Spleen (tissue), 11 donors: ENCODE data around the gene ANKRD13A. TPM values are rescaled to one million over a fixed set of nuclear protein-coding genes. Genes with fewer than 3 reads are reported as not detected.
"Not testable (repeated sequence)": the region's sequence is repeated elsewhere in the genome, so short reads cannot be mapped to it uniquely, and the experiment has no call there.

Experiments
- DNase-seq: peaks from one replicate; pipeline ENCODE4 v3.0.0-alpha.2; 2020
- H3K27ac ChIP-seq, 8 donors: fragments of 200-600 bp; sonication (generic) in 7 of 8; 1 replicate in 4 of 8; 2 replicates in 4 of 8; pipeline versions ENCODE4 v1.5.0 to v1.8.0; 2016 to 2021; ENCODE audit warnings: inconsistent platforms in 4 of 8, mild to moderate bottlenecking in 4 of 8, moderate library complexity in 1 of 8
- H3K27me3 ChIP-seq, 7 donors: fragments of 200-600 bp; sonication (generic) in 6 of 7; replicated peaks in 1 of 7; 1 replicate in 4 of 7; 2 replicates in 3 of 7; pipeline versions ENCODE4 v1.5.0 to v1.8.0; 2016 to 2021; ENCODE audit warnings: inconsistent platforms in 3 of 7, mild to moderate bottlenecking in 1 of 7
- H3K36me3 ChIP-seq, 6 donors: fragments of 200-600 bp; sonication (generic) in 5 of 6; 1 replicate in 4 of 6; 2 replicates in 2 of 6; pipeline versions ENCODE4 v1.5.0 to v1.8.0; 2016 to 2021; ENCODE audit warnings: inconsistent platforms in 2 of 6
- H3K4me1 ChIP-seq, 6 donors: fragments of 200-600 bp; sonication (generic) in 5 of 6; 1 replicate in 3 of 6; 2 replicates in 3 of 6; pipeline versions ENCODE4 v1.5.0 to v1.8.0; 2016 to 2021; ENCODE audit warnings: inconsistent platforms in 3 of 6
- H3K4me3 ChIP-seq, 8 donors: fragments of 200-600 bp; sonication (generic) in 7 of 8; 1 replicate in 4 of 8; 2 replicates in 4 of 8; pipeline versions ENCODE4 v1.5.0 to v1.8.0; 2016 to 2021; ENCODE audit warnings: inconsistent platforms in 4 of 8, mild to moderate bottlenecking in 4 of 8, moderate library complexity in 2 of 8
- H3K9me3 ChIP-seq, 8 donors: fragments of 200-600 bp; sonication (generic) in 7 of 8; 1 replicate in 4 of 8; 2 replicates in 4 of 8; pipeline versions ENCODE4 v1.5.0 to v1.8.0; 2016 to 2021; ENCODE audit warnings: inconsistent platforms in 4 of 8
- CTCF ChIP-seq, 11 experiments: fragments of 200-600 bp in 7 of 11; fragments of 450-650 bp in 4 of 11; sonication (generic) in 4 of 11; IDR thresholded peaks in 8 of 11; conservative IDR thresholded peaks in 3 of 11; 1 replicate in 7 of 11; 2 replicates in 4 of 11; pipeline versions ENCODE4 v1.4.0 to v1.8.0; 2016 to 2021; ENCODE audit warnings: antibody characterized with exemption in 11 of 11, inconsistent platforms in 4 of 11, mild to moderate bottlenecking in 1 of 11
- POLR2A ChIP-seq, 3 donors: fragments of 450-650 bp; IDR thresholded peaks; one replicate each; pipeline ENCODE4 v1.5.1; 2017; ENCODE audit warnings: antibody characterized with exemption in 3 of 3, mild to moderate bottlenecking in 1 of 3
- POLR2AphosphoS5 ChIP-seq, 3 donors: sonication (generic); formaldehyde crosslinking; IDR thresholded peaks; one replicate each; pipeline ENCODE4 v1.5.1; 2017; ENCODE audit warnings: antibody characterized with exemption in 3 of 3
- WGBS, 5 donors: extraction: QIAGEN DNeasy Blood & Tissue Kit in 3 of 5; methylation state at CpG; one replicate each; pipeline versions ENCODE4 v1.1.5 to v1.1.7; 2013 to 2018; 5-methylcytosine and 5-hydroxymethylcytosine counted together
- intact Hi-C: fragments of 100-400 bp; cut with DNase I; formaldehyde crosslinking; loops from one replicate; pipeline ENCODE4 v1.15.0; 2023; ENCODE audit warnings: low total_unique reads
- polyA plus RNA-seq, 3 donors: library from polyadenylated mRNA; stranded (reverse); fragments of 200-250 nt; gene quantifications; one replicate each; pipeline ENCODE4 v1.2.1, GENCODE V29; 2013
- total RNA-seq, 7 donors: library from RNA; depleted of rRNA in 3 of 7; stranded (reverse); fragments of >200 nt in 3 of 7; fragmentation: NEBNext Ultra II Directional in 4 of 7; extraction: Animal tissue kit (Norgen Biotek cat#: 25700) in 4 of 7; gene quantifications; one replicate each; pipeline versions ENCODE4 v1.1.0 to v1.2.1, GENCODE V29; 2016 to 2021
- donor health status: healthy with polysubstance abuse.
- donor health status: DM: no; HTN: no; CAD: no; lungs with moderate emphysema.
- donor health status: DM: no; HTN: no; CAD: no.
- donor health status: Bipolar disorder and iron deficiency.
- donor health status: healthy.
- donor health status: DM: no; HTN: no; CAD: no.
- donor health status: DM: yes; HTN: yes; CAD: no.

ANKRD13A gene
- total and polyA plus RNA-seq, 10 donors = 32.9 to 134 (median 93.7) TPM

DNA sequence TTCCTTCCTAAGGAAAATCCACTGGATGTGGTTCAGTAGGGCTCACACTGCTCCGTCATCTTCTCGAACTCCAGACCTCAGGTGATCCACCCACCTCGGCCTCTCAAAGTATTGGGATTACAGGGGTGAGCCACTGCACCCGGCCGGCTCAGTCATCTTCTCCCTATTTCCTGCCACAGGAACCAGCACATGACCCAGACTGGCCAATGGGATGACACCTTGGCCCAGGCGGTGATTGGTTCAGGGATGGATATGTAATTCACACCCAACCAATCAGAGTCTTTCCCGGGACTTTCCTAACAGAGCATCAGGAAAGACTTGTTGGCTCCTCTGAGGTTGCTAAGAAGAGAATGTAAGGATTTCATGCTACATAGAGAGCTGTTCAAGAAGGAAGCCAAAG lies 68.3 kb downstream of the ANKRD13A start:
- Histone ChIP-seq H3K36me3 (no peaks in the 10 kb centered on the region), H3K4me1 (peaks cover 0 to 1% (median under 1%) of the 10 kb centered on the region in 6 donors), H3K27ac (no peak overlapping the region), H3K4me3 (no peak overlapping the region), H3K27me3 (no peaks in the 10 kb centered on the region), H3K9me3 (no peaks in the 10 kb centered on the region)
- WGBS, 5 donors = 82 to 94% (median 89%) methylated on average over 7 of the region's 7 CpGs
- intact Hi-C loops = no loop called here
- DNase-seq = peak; percentile 54
- TF ChIP-seq CTCF (IDR thresholded peaks at IDR 0.05 in 8 of 11, conservative IDR thresholded peaks at IDR 0.05 in 3 of 11) (no peak), POLR2AphosphoS5 (IDR thresholded peaks at IDR 0.05) (no peak), POLR2A (IDR thresholded peaks at IDR 0.05) (no peak)

DNA sequence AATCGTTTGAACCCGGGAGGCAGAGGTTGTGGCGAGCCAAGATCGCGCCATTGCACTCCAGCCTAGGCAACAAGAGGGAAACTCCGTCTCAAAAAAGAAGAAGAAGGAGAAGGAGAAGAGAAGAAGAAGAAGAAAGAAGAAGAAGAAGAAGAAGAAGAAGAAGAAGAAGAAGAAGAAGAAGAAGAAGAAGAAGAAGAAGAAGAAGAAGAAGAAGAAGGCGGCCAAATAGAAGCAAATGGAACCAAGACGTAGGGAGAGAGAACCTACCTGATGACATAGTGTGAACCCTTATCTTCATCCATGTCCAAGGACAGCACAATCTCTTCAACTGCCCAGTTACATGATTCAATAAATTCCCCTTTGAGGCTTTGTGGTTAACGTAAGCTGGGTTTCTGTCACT lies 68.9 kb downstream of the ANKRD13A start:
- H3K4me3 ChIP-seq, intact Hi-C loops, H3K27ac ChIP-seq, DNase-seq, H3K36me3 ChIP-seq, H3K27me3 ChIP-seq, H3K4me1 ChIP-seq, H3K9me3 ChIP-seq: not testable (repeated sequence)
- 81 to 91% (median 90%) methylated on average over 9 of the region's 9 CpGs for WGBS, 5 donors

- H3K27ac ChIP-seq = no peak overlapping the region
- H3K4me3 ChIP-seq = no peak overlapping the region
- no peaks in the 10 kb centered on the region for H3K27me3 ChIP-seq
- TF ChIP-seq POLR2AphosphoS5 (IDR thresholded peaks at IDR 0.05) = no peak
- no peak for TF ChIP-seq CTCF (IDR thresholded peaks at IDR 0.05 in 8 of 11, conservative IDR thresholded peaks at IDR 0.05 in 3 of 11)
- TF ChIP-seq POLR2A (IDR thresholded peaks at IDR 0.05) = no peak
- peak; percentile 7 for DNase-seq
- intact Hi-C loops = no loop called here
- no peaks in the 10 kb centered on the region for H3K36me3 ChIP-seq
- H3K9me3 ChIP-seq = no peaks in the 10 kb centered on the region
- WGBS, 5 donors = 93 to 100% (median 97%) methylated on average over 2 of the region's 2 CpGs
- peaks cover 0 to 12% (median 11%) of the 10 kb centered on the region in 6 donors for H3K4me1 ChIP-seq
Measured at GRCh38 chr12:110068654-110069053, 69.4 kb downstream of the ANKRD13A start.

GRCh38 chr12:110071504-110071903 lies 72.3 kb downstream of the ANKRD13A start:
- H3K36me3 ChIP-seq = no peaks in the 10 kb centered on the region
- no peak overlapping the region for H3K27ac ChIP-seq
- H3K9me3 ChIP-seq = no peaks in the 10 kb centered on the region
- H3K27me3 ChIP-seq = no peaks in the 10 kb centered on the region
- no peak for TF ChIP-seq CTCF (IDR thresholded peaks at IDR 0.05 in 8 of 11, conservative IDR thresholded peaks at IDR 0.05 in 3 of 11)
- TF ChIP-seq POLR2A (IDR thresholded peaks at IDR 0.05) = no peak
- TF ChIP-seq POLR2AphosphoS5 (IDR thresholded peaks at IDR 0.05) = no peak
- no peak overlapping the region for H3K4me3 ChIP-seq
- H3K4me1 ChIP-seq = peaks cover 0 to 18% (median 15%) of the 10 kb centered on the region in 6 donors
- no peak for DNase-seq
- intact Hi-C loops = no loop called here

DNA sequence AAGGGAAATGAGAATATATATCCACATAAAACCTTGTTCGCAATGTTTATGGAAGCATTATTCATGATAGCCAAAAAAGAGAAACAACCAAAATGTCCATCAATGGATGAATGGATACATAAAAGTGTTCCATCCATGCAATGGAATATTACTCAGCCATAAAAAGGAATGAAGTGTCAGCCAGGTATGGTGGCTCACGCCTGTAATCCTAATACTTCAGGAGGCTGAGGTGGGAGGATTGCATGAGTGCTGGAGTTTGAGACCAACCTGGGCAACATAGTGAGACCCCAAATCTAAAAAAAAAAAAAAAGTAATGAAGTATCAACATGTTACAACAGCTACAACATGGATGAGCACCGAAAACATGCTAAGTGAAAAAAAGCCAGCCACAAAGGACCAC lies 72.7 kb downstream of the ANKRD13A start:
- peaks cover 0 to 18% (median 15%) of the 10 kb centered on the region in 6 donors for H3K4me1 ChIP-seq
- 93 to 98% (median 97%) methylated on average over 3 of the region's 3 CpGs for WGBS, 5 donors
- TF ChIP-seq POLR2AphosphoS5 (IDR thresholded peaks at IDR 0.05) (no peak), POLR2A (IDR thresholded peaks at IDR 0.05) (no peak)
- H3K27ac ChIP-seq = no peak overlapping the region
- H3K4me3 ChIP-seq = no peak overlapping the region
- H3K36me3 ChIP-seq = no peaks in the 10 kb centered on the region
- no peak for DNase-seq
- no peaks in the 10 kb centered on the region for H3K9me3 ChIP-seq
- no peaks in the 10 kb centered on the region for H3K27me3 ChIP-seq
- intact Hi-C loops = no loop called here

DNA sequence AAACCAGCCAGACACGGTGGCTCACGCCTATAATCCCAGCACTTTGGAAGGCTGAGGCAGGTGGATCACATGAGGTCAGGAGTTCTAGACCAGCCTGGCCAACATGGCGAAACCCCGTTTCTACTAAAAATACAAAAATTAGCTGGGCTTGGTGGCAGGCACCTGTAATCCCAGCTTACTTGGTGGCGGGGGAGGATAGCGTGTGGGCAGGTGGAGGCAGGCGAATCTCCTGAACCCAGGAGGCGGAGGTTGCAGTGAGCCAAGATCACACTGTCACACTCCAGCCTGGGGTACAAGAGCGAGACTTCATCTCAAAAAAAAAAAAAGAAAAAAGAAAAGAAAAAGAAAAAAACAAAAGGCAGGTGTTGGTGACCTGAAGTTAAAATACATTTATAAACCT lies 73.4 kb downstream of the ANKRD13A start:
- H3K9me3 ChIP-seq, intact Hi-C loops, H3K27me3 ChIP-seq, H3K36me3 ChIP-seq: not testable (repeated sequence)
- Histone ChIP-seq H3K27ac (peak overlapping the region in 5 of 8 donors; percentile 25 to 67 (median 58)), H3K4me3 (peak overlapping the region in 6 of 8 donors; percentile 17 to 67 (median 42)), H3K4me1 (peaks cover 0 to 18% (median 15%) of the 10 kb centered on the region in 6 donors)
- peak; percentile 33 for DNase-seq
- 80 to 91% (median 88%) methylated on average over 9 of the region's 9 CpGs for WGBS, 5 donors
